Activated naive CD8-positive, alpha-beta T cell treated with anti-CD3 and anti-CD28 coated beads, Interleukin-2, amount 50 U/mL, for 24 hours (primary cell): ENCODE measurements around the gene UNC5B.

Experiments
- ATAC-seq: fragments of 150-1000 bp; cut with Tn5 transposase; one replicate; pipeline ENCODE4 v1.10.0; 2021
- DNase-seq: peaks from one replicate; pipeline ENCODE4 v3.0.0; 2021
- H3K27ac Mint-ChIP-seq: one replicate; pipeline ENCODE4 v1.8.0; 2021; ENCODE audit warnings: mild to moderate bottlenecking, mixed read lengths
- H3K27me3 Mint-ChIP-seq: one replicate; pipeline ENCODE4 v1.8.0; 2021; ENCODE audit warnings: mixed read lengths
- H3K36me3 Mint-ChIP-seq: one replicate; pipeline ENCODE4 v1.8.0; 2021; ENCODE audit warnings: low read depth, mixed read lengths
- H3K4me1 Mint-ChIP-seq: one replicate; pipeline ENCODE4 v1.8.0; 2021; ENCODE audit warnings: mixed read lengths
- H3K4me3 Mint-ChIP-seq: one replicate; pipeline ENCODE4 v1.8.0; 2021; ENCODE audit warnings: mild to moderate bottlenecking, moderate library complexity, mixed read lengths
- H3K9me3 Mint-ChIP-seq: one replicate; pipeline ENCODE4 v1.8.0; 2021; ENCODE audit warnings: mixed read lengths

The UNC5B gene

DNA sequence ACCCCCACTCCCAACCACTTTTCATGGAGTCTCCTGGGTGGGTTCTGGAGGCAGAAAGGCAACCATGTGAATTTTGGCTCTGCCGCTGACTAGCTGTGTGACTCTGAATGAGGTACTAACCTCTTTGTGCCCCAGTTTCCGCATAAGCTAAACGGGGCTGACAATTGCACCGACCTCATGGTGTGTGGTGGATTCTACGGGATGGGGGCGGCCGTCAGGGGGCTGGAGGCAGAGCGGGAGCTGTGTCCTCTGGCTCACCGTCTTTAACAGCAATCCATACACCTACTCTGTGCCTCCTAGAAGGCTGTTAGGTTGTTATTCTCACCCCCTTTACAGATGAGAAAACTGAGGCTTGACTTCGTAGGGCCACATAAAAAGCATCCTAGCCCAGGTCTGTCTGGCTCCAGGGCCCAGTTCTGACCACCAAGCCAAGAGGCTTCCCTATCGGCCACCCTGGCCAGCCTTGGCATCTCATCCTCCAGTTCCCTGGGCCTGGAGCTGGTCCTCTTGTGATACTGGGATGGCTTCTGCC lies 102.4 kb downstream of the UNC5B start:
- Mint-ChIP-seq H3K27ac (no peak overlapping the region), H3K27me3 (peaks cover 19% of the 10 kb centered on the region), H3K9me3 (no peaks in the 10 kb centered on the region), H3K4me3 (no peak overlapping the region), H3K4me1 (peaks cover 36% of the 10 kb centered on the region), H3K36me3 (no peaks in the 10 kb centered on the region)
- ATAC-seq (no peak), DNase-seq (no peak)

DNA sequence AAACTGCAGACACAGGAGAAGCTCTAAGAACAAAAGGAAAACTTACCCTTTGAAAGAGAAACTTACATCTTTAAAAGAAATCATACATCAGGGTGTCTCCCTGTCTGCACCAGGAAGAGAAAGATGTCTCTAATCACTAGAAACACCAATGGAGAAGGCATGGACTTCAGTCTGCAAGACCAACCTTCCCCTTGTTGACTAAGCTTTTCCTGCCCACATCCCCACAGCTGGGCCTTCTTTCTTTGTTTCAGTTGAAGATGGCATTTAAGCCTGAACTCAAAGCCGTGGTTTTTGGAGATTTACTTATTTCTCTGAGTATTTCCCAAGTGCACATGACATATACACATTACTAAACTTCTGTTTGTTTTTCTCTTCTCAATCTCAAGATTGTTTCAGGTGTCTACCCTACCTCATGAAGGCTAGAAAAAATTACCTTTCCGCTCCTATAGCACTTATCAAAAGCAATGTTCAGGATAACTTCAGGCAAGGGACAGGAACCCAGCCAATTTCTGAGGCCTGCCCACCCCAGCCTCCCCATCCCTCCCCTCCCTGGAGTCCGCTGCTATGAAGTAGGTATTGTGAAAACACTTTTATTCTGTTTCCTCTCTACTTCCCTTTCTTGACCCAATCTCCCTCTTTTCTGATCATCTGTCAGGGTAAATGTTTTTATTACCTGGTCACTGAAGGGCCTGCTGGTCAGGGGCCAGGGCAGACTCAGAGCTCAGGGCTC lies 103.9 kb downstream of the UNC5B start:
- peak overlapping the region; percentile 4 for H3K4me3 Mint-ChIP-seq
- H3K27ac Mint-ChIP-seq: peak overlapping the region; percentile 37
- H3K4me1 Mint-ChIP-seq: peaks cover 48% of the 10 kb centered on the region
- ATAC-seq (peak; percentile 34), DNase-seq (peak; percentile 25)
- peaks cover 10% of the 10 kb centered on the region for H3K27me3 Mint-ChIP-seq
- H3K36me3 Mint-ChIP-seq: no peaks in the 10 kb centered on the region
- no peaks in the 10 kb centered on the region for H3K9me3 Mint-ChIP-seq

DNA sequence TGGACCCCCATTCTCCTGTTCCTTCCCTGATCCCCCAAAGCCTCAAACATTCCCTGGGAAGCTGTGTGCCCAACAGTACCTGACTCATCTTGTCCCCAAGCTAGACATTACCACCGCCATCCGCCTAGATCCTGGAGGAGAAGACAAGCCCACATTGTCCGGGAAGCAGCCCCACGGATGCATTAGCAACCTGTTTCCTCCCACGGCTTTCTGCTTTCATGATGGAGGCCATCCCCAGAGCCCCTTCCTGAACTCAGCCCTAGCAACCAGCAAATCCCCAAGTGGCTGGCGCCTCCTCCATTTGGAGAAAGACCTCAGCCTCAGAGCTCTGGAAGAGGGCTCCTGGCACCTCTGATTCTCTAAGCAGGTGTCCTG lies 104.4 kb downstream of the UNC5B start:
- DNase-seq (no peak), ATAC-seq (no peak)
- no peaks in the 10 kb centered on the region for H3K9me3 Mint-ChIP-seq
- peaks cover 8% of the 10 kb centered on the region for H3K27me3 Mint-ChIP-seq
- no peaks in the 10 kb centered on the region for H3K36me3 Mint-ChIP-seq
- H3K27ac Mint-ChIP-seq: peak overlapping the region; percentile 30
- peaks cover 48% of the 10 kb centered on the region for H3K4me1 Mint-ChIP-seq
- H3K4me3 Mint-ChIP-seq: no peak overlapping the region

DNA sequence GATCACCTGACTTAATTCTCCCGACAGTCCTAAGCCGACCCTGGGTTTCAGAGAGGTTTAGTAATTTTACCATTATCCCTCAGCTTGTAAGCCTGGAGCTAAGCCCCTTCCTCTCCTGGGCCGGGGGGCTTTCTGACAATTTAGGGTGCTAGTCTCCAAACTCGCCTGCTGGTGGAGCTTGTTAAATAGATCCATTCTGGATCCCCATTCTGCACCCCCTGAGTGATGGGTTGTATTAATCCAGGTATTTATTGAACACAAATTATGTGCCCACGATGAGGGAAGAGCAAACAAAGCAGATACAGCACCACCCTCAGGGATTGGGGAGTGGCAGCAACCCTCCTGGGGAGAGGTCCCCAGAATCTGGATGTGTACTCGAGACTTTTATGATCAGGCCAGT lies 105.4 kb downstream of the UNC5B start:
- no peaks in the 10 kb centered on the region for H3K36me3 Mint-ChIP-seq
- H3K9me3 Mint-ChIP-seq: no peaks in the 10 kb centered on the region
- H3K27ac Mint-ChIP-seq: no peak overlapping the region
- DNase-seq (no peak), ATAC-seq (no peak)
- no peak overlapping the region for H3K4me3 Mint-ChIP-seq
- H3K4me1 Mint-ChIP-seq: peaks cover 48% of the 10 kb centered on the region
- peaks cover 5% of the 10 kb centered on the region for H3K27me3 Mint-ChIP-seq

GRCh38 chr10:71319042-71319799 lies 106.9 kb downstream of the UNC5B start, which contains the start of gene SLC29A3:
Gene SLC29A3 (plus strand): TSS chr10:71319259. CDS start chr10:71319310, 51 bp downstream.
- H3K36me3 Mint-ChIP-seq: peaks cover 13% of the 10 kb centered on the region
- H3K27me3 Mint-ChIP-seq: peaks cover 2% of the 10 kb centered on the region
- H3K4me3 Mint-ChIP-seq: peak within 1 kb of the TSS; percentile 87
- peak; percentile 87 for ATAC-seq
- peaks cover 56% of the 10 kb centered on the region for H3K4me1 Mint-ChIP-seq
- H3K9me3 Mint-ChIP-seq: no peaks in the 10 kb centered on the region
- peak; percentile 85 for DNase-seq
- H3K27ac Mint-ChIP-seq: peak within 1 kb of the TSS; percentile 75

DNA sequence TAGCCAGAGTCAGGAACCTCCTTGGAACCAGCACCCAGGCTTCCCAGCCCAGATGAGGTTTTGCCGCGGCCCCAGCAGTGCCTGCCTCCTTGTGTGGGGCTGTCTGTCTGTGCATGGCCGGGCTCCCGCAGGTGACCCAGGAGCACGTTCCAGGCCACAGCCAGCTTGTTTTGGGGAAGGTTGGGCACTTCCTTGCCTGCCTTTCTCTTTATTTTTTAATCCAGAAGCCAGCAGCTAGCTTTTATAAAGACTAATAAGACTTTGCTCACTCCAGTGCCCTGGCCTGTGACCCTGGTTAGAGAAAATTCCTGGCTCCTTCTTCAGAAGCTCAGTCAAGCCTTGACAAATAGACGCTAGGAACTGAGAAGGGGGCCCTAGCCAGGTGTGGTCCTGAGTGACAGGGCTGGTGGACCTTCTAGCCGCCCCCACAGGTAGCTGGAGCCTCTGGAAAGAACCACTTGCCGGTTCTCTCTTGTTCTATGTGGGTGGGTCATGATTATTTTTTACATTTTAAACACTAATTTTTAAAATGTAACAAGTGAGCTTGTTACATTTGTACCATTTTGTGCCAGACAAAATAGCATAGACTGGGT lies 107.5 kb downstream of the UNC5B start:
- H3K27ac Mint-ChIP-seq: peak overlapping the region; percentile 75
- no peaks in the 10 kb centered on the region for H3K9me3 Mint-ChIP-seq
- peak overlapping the region; percentile 87 for H3K4me3 Mint-ChIP-seq
- peaks cover 2% of the 10 kb centered on the region for H3K27me3 Mint-ChIP-seq
- H3K4me1 Mint-ChIP-seq: peaks cover 53% of the 10 kb centered on the region
- DNase-seq (no peak), ATAC-seq (no peak)
- peaks cover 13% of the 10 kb centered on the region for H3K36me3 Mint-ChIP-seq

- ATAC-seq (no peak), DNase-seq (no peak)
- peak overlapping the region; percentile 13 for H3K4me3 Mint-ChIP-seq
- peaks cover 13% of the 10 kb centered on the region for H3K36me3 Mint-ChIP-seq
- H3K27me3 Mint-ChIP-seq: peaks cover 1% of the 10 kb centered on the region
- H3K27ac Mint-ChIP-seq: no peak overlapping the region
- H3K9me3 Mint-ChIP-seq: no peaks in the 10 kb centered on the region
- H3K4me1 Mint-ChIP-seq: peaks cover 51% of the 10 kb centered on the region
These were observed 108.2 kb downstream of the UNC5B start for GRCh38 chr10:71320592-71320991.

- DNase-seq (no peak), ATAC-seq (no peak)
- Mint-ChIP-seq H3K27ac (no peak overlapping the region), H3K4me3 (no peak overlapping the region), H3K27me3 (no peaks in the 10 kb centered on the region), H3K36me3 (peaks cover 13% of the 10 kb centered on the region), H3K9me3 (no peaks in the 10 kb centered on the region), H3K4me1 (peaks cover 44% of the 10 kb centered on the region)
These were observed 109.0 kb downstream of the UNC5B start for GRCh38 chr10:71321386-71321785.

GRCh38 chr10:71323407-71323806 lies 111.0 kb downstream of the UNC5B start:
- no peak overlapping the region for H3K27ac Mint-ChIP-seq
- no peaks in the 10 kb centered on the region for H3K27me3 Mint-ChIP-seq
- ATAC-seq (no peak), DNase-seq (no peak)
- no peaks in the 10 kb centered on the region for H3K9me3 Mint-ChIP-seq
- peaks cover 29% of the 10 kb centered on the region for H3K4me1 Mint-ChIP-seq
- no peak overlapping the region for H3K4me3 Mint-ChIP-seq
- peaks cover 13% of the 10 kb centered on the region for H3K36me3 Mint-ChIP-seq

DNA sequence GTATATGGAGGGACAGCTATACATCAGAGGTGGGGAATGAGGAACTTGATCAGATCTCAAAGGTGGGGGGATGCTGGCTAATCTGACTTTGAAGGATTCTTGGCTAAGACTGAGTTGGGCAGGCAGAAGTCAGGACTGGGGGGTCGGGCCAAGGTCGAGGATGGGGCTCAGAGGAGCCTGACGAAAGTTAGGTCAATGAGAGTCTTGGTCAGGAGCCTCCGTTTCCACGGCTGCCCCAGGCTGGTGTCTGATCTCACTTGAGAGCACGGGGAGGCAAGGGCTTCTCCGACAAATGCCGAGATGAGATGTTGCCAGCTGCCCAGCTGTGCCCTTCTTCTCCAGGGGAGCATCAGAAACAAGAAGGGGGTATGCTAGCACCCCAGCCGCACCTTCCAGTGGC lies 112.4 kb downstream of the UNC5B start:
- H3K27ac Mint-ChIP-seq: no peak overlapping the region
- ATAC-seq: no peak

DNA sequence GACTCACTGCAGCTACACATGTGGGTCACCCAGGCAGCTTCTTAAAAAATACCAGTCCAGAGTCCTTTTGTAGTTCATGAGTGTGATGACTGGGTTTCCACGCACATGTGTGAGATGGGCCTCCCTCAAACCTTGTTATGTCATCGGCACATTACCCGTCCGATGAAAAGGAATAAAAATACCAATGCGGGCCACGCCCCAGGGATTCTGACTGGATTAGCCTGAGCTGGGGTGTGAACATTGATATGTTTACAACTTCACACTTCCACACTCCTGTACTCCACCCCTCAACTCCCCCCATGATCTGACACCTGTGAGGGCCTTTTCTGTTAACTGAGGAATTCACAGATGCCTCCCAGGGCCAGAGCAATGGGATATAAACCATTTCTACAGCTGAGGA lies 112.9 kb downstream of the UNC5B start:
- no peaks in the 10 kb centered on the region for H3K9me3 Mint-ChIP-seq
- DNase-seq (no peak), ATAC-seq (no peak)
- H3K27me3 Mint-ChIP-seq: no peaks in the 10 kb centered on the region
- H3K4me1 Mint-ChIP-seq: peaks cover 15% of the 10 kb centered on the region
- no peak overlapping the region for H3K4me3 Mint-ChIP-seq
- peaks cover 13% of the 10 kb centered on the region for H3K36me3 Mint-ChIP-seq
- H3K27ac Mint-ChIP-seq: no peak overlapping the region

More for the DNA sequence above, 112.4 kb downstream of the UNC5B start:
- Mint-ChIP-seq H3K9me3 (no peaks in the 10 kb centered on the region), H3K27me3 (no peaks in the 10 kb centered on the region), H3K4me1 (peaks cover 21% of the 10 kb centered on the region), H3K36me3 (peaks cover 13% of the 10 kb centered on the region), H3K4me3 (no peak overlapping the region)
- no peak for DNase-seq

DNA sequence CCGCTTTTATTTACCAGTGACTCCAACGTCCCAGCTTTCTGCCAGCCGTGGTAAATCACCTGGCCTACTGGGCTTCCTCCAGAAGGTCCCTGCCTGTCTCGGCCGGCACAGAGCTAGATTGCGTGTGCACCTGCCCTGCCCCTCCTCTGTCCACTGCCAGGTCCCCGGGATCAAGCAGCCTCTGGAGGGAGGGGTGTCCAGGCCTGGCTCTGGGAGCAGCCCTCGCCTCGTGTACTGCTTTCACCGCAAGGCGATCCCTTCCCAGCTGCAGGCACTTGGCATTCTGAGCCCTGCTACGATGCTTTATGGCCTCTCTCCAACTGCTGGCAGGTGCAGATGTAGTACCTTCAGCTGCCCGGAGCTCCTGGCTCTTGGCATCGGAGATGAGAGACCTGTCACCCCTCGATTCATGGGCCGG lies 114.1 kb downstream of the UNC5B start:
- H3K36me3 Mint-ChIP-seq: peaks cover 13% of the 10 kb centered on the region

DNA sequence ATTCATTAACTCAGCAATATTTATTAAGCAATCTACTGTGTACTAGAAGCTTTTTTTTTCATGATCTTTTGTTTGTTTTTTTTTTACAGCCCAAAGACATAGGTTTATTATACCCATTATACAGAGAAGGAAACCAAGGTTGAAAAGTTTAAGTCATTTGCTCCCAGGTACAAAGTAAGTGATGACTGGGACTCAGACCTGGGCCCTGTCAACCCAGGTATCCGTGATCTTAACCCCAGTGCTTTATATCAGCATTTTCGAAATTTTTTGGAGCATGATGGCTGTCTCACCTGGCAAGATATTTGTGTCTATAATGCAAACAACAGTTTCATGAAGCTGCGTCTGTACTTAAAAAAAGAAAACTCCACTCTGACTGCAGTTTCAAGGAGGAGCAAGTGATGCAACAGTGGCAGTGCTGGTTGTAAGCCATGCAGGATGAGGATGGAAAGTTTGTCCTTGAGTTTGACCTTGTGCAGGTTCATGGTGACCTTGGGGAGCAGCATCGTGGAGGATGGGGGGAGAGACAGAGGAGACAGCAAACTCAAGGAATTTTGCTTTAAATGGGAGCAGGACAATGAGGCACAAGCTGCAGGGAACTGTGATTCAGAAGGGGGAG lies 118.5 kb downstream of the UNC5B start:
- no peak for ATAC-seq
- no peak for DNase-seq
- Mint-ChIP-seq H3K27ac (no peak overlapping the region), H3K9me3 (no peaks in the 10 kb centered on the region), H3K4me1 (no peaks in the 10 kb centered on the region), H3K27me3 (no peaks in the 10 kb centered on the region), H3K4me3 (no peak overlapping the region), H3K36me3 (no peaks in the 10 kb centered on the region)

More for the DNA sequence above, 114.1 kb downstream of the UNC5B start:
- Mint-ChIP-seq H3K27ac (no peak overlapping the region), H3K9me3 (no peaks in the 10 kb centered on the region), H3K27me3 (no peaks in the 10 kb centered on the region), H3K4me1 (peaks cover 9% of the 10 kb centered on the region), H3K4me3 (no peak overlapping the region)
- no peak for DNase-seq
- ATAC-seq: no peak

DNA sequence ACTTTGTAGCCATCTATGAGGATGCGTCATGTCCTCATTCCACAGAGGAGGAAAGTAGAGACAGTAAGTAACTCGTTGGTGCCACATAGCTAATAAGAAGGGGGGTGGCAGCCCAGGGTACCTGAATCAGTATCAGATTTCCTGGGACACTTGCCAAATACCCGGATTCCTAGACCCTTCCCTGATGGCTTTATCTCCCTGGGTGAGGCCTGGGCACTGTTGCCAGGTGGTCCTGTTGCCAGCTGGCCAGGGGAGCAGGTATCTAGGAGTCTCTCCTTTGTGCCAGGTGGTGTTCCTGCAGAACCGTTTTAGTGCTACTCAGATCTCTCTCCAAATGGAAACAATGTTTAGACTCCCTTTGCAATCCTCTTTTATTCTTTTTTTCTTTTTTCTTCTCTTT lies 119.4 kb downstream of the UNC5B start:
- Mint-ChIP-seq H3K4me1 (no peaks in the 10 kb centered on the region), H3K9me3 (no peaks in the 10 kb centered on the region), H3K27ac (no peak overlapping the region), H3K4me3 (no peak overlapping the region), H3K36me3 (no peaks in the 10 kb centered on the region), H3K27me3 (no peaks in the 10 kb centered on the region)
- ATAC-seq (no peak), DNase-seq (no peak)
